H1 (cell line): ENCODE results near the gene MST1R. TPM values are rescaled to one million over a fixed set of nuclear protein-coding genes. Genes with fewer than 3 reads are reported as not detected.

Experiments used
- ATF2 ChIP-seq: IDR thresholded peaks from 2 replicates; pipeline ENCODE4 v1.6.1; 2012; ENCODE audit warnings: low read length, inconsistent platforms
- CBX8 ChIP-seq: fragments of 300-800, 300-1000 bp; sonication (generic); IDR thresholded peaks from 2 replicates; pipeline ENCODE4 v1.7.1; 2016; ENCODE audit warnings: low read depth, low read length, borderline replicate concordance
- CEBPB ChIP-seq: IDR thresholded peaks from 2 replicates; pipeline ENCODE4 v1.6.1; 2012; ENCODE audit warnings: low read depth, low read length
- EZH2 ChIP-seq: fragments of 200-600 bp; sonication (generic); IDR thresholded peaks from 2 replicates; pipeline ENCODE4 v1.7.1; 2012; ENCODE audit warnings: low read depth, mild to moderate bottlenecking, moderate library complexity, low read length, inconsistent platforms; ENCODE audit not compliant: severe bottlenecking
- GABPA ChIP-seq: IDR thresholded peaks from 2 replicates; pipeline ENCODE4 v1.6.1; 2011; ENCODE audit warnings: mild to moderate bottlenecking, low read length, moderate library complexity, borderline replicate concordance; ENCODE audit not compliant: insufficient read depth
- JUND ChIP-seq: IDR thresholded peaks from 2 replicates; pipeline ENCODE4 v1.6.1; 2011; ENCODE audit warnings: mild to moderate bottlenecking, improper control_type of control experiment, low read length
- KDM1A ChIP-seq: fragments of 200-600, 300-600 bp; sonication (generic); IDR thresholded peaks from 2 replicates; pipeline ENCODE4 v1.7.1; 2016; ENCODE audit warnings: mild to moderate bottlenecking, low read length, borderline replicate concordance
- KDM5A ChIP-seq: fragments of 200-600 bp; IDR thresholded peaks from 2 replicates; pipeline ENCODE4 v1.7.1; 2012; ENCODE audit warnings: mild to moderate bottlenecking, low read length, inconsistent platforms, mixed read lengths
- NRF1 ChIP-seq: IDR thresholded peaks from 2 replicates; pipeline ENCODE4 v1.6.1; 2011; ENCODE audit warnings: mild to moderate bottlenecking, low read depth, low read length, improper control_type of control experiment
- PHF8 ChIP-seq: fragments of 200-600 bp; sonication (generic); conservative IDR thresholded peaks from 2 replicates; pipeline ENCODE4 v1.7.1; 2012; ENCODE audit warnings: low read depth, mild to moderate bottlenecking, inconsistent platforms, low read length, moderate library complexity
- POU5F1 ChIP-seq: IDR thresholded peaks from 2 replicates; pipeline ENCODE4 v1.6.1; 2011; ENCODE audit warnings: low read depth, mild to moderate bottlenecking, low read length, moderate library complexity
- RFX5 ChIP-seq: IDR thresholded peaks from 2 replicates; pipeline ENCODE4 v1.6.1; 2011; ENCODE audit warnings: low read depth, low read length, improper control_type of control experiment, borderline replicate concordance
- SIX5 ChIP-seq: IDR thresholded peaks from 2 replicates; pipeline ENCODE4 v1.6.1; 2011; ENCODE audit warnings: mild to moderate bottlenecking, low read depth, low read length
- SP4 ChIP-seq: IDR thresholded peaks from 2 replicates; pipeline ENCODE4 v1.6.1; 2012; ENCODE audit warnings: low read length, inconsistent platforms
- TAF1 ChIP-seq: IDR thresholded peaks from 2 replicates; pipeline ENCODE4 v1.6.1; 2011; ENCODE audit warnings: mild to moderate bottlenecking, low read depth, low read length
- YY1 ChIP-seq: IDR thresholded peaks from 2 replicates; pipeline ENCODE4 v1.6.1; 2011; ENCODE audit warnings: low read depth, mild to moderate bottlenecking, low read length
- ZNF274 ChIP-seq: IDR thresholded peaks from 2 replicates; pipeline ENCODE4 v1.7.0; 2012; ENCODE audit warnings: low read length, borderline replicate concordance; ENCODE audit errors: extremely low read depth
- polyA plus RNA-seq, 7 experiments: library from polyadenylated mRNA; depleted of rRNA in 3 of 7; stranded (reverse) in 5 of 7; unstranded in 2 of 7; fragments of >200 nt in 5 of 7; fragments of 200-250 nt in 2 of 7; gene quantifications; 1 replicate in 5 of 7; 2 replicates in 1 of 7; 4 replicates in 1 of 7; pipeline versions ENCODE4 v1.2.1 to v1.2.3, GENCODE V29; 2011 to 2013; ENCODE audit warnings: missing spikeins in 2 of 7, mixed read lengths in 2 of 7
- total RNA-seq: library from RNA; stranded (reverse); fragmentation: NEBNext Ultra II Directional; extraction: Animal tissue kit (Norgen Biotek cat#: 25700); gene quantifications from 2 replicates; pipeline ENCODE4 v1.2.1, GENCODE V29; 2021
- TF ChIP-seq, protein P1 (sequence below): IDR thresholded peaks from 2 replicates; pipeline ENCODE4 v1.6.1; 2011; ENCODE audit warnings: low read depth, mild to moderate bottlenecking, low read length; ENCODE audit not compliant: insufficient read depth
- TF ChIP-seq, protein P2 (sequence below), 3 experiments: IDR thresholded peaks; 1 replicate in 2 of 3; 2 replicates in 1 of 3; pipeline versions ENCODE4 v1.5.1 to v1.6.1; 2011; ENCODE audit warnings: low read length in 3 of 3, mild to moderate bottlenecking in 3 of 3, inconsistent platforms in 2 of 3, low read depth in 1 of 3, moderate library complexity in 1 of 3; ENCODE audit not compliant: insufficient read depth in 1 of 3; ENCODE audit errors: control extremely low read depth in 1 of 3

The MST1R gene
- total and polyA plus RNA-seq, 2 of the 8 experiments (the other 6 are each of a cell fraction or from before 2014, with no cell fraction given), result 4.8 to 7.6 TPM

- TF ChIP-seq JUND (no peak), TAF1 (peak; percentile 85), NRF1 (no peak), KDM5A (no peak), EZH2 (no peak), SIX5 (no peak), GABPA (no peak; the same call in 1 of the 2 replicates), RFX5 (no peak), ATF2 (0 out of 2 replicates have a peak, but pooled peaks have one; percentile 44), POU5F1 (no peak), KDM1A (no peak), SP4 (peak; percentile 72; the same call in 1 of the 2 replicates), ZNF274 (no peak), YY1 (no peak), CEBPB (no peak), PHF8 (no peak), CBX8 (no peak)
- TF ChIP-seq, protein P1, sequence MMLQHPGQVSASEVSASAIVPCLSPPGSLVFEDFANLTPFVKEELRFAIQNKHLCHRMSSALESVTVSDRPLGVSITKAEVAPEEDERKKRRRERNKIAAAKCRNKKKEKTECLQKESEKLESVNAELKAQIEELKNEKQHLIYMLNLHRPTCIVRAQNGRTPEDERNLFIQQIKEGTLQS, result no peak
- TF ChIP-seq, protein P2, sequence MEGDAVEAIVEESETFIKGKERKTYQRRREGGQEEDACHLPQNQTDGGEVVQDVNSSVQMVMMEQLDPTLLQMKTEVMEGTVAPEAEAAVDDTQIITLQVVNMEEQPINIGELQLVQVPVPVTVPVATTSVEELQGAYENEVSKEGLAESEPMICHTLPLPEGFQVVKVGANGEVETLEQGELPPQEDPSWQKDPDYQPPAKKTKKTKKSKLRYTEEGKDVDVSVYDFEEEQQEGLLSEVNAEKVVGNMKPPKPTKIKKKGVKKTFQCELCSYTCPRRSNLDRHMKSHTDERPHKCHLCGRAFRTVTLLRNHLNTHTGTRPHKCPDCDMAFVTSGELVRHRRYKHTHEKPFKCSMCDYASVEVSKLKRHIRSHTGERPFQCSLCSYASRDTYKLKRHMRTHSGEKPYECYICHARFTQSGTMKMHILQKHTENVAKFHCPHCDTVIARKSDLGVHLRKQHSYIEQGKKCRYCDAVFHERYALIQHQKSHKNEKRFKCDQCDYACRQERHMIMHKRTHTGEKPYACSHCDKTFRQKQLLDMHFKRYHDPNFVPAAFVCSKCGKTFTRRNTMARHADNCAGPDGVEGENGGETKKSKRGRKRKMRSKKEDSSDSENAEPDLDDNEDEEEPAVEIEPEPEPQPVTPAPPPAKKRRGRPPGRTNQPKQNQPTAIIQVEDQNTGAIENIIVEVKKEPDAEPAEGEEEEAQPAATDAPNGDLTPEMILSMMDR (IDR thresholded peaks at IDR 0.05; ENCODE audit: control extremely low read depth in 1 of 3, insufficient read depth in 1 of 3, low read depth in 1 of 3, low read length in 3 of 3), result peak in 1 of 3 experiments; percentile 2; a peak in 1 of 4 replicates
Observed at GRCh38 chr3:49903451-49904424, at the start of gene MST1R (continued).
